ENCODE measurements around the gene MRTFA. TPM values are rescaled to one million over a fixed set of nuclear protein-coding genes. Genes with fewer than 3 reads are reported as not detected.

The MRTFA gene
- polyA plus RNA-seq, 3 donors from 2014 or later, result 5.0 to 23.5 (median 7.3) TPM

DNA sequence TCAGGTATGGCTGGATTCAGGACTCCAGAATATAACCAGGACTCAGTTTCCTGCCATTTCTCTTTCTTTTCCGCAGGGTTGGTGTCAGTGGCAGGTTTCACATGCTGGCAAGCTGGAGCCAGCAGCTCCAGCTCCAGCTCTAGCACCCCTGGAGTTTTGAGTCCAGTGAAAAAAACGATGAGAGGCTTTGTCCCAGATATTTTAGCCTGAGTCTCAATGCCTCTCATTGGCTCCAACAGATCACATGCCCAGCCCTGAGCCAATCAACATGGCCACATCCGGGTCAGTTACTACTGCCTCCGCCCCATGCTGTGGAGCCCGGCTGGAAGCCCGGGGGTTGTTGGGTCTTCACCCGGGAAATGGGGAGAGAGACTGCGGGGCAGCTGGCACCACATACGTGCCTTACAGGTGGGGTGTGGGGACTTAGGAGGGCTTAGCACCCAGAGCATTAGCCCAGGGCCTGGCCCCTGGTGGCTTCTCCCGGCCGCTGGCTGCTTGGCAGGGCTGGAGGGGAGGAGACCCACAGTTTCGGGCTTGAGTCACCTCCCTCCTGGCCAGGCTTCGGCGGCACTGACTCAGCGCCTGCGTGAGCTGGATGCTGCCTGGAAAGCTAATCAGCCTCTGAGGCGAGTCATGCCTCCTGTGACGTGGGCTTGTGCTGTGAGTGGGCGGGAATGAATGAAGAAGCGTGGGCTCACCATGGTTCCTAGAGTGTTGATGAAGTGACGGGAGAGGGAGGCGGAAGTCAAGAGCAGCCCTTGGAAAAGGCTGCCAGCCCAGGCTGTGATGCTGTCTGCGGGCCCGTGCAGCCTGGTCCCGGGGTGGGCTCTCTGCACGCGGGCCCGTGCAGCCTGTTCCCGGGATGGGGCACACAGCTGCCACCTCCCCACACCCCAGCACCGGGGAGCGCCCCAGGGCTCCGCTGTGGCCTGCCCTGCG lies 15.3 kb upstream of the MRTFA start:
- no peaks in the 10 kb centered on the region for H3K36me3 Mint-ChIP-seq
- DNase-seq, result peak; percentile 41 to 83 (median 48)
- peak overlapping the region; percentile 67 to 96 (median 77) for H3K27ac Mint-ChIP-seq
- H3K4me3 Mint-ChIP-seq, result peak overlapping the region; percentile 65 to 87 (median 72)
- no peaks in the 10 kb centered on the region for H3K4me1 Mint-ChIP-seq
- H3K27me3 Mint-ChIP-seq (ENCODE audit: low read depth in 3 of 3), result peaks cover 0 to 4% (median 0%) of the 10 kb centered on the region in 3 donors
- no peaks in the 10 kb centered on the region for H3K9me3 Mint-ChIP-seq

- Mint-ChIP-seq H3K36me3 (no peaks in the 10 kb centered on the region), H3K4me3 (peak overlapping the region in 1 of 5 donors; percentile 45), H3K27me3 (ENCODE audit: low read depth in 3 of 3) (peaks cover 0 to 4% (median 0%) of the 10 kb centered on the region in 3 donors), H3K4me1 (peaks cover 3 to 4% of the 10 kb centered on the region in 2 donors), H3K27ac (peak overlapping the region in 3 of 6 donors; percentile 67 to 94 (median 71)), H3K9me3 (no peaks in the 10 kb centered on the region)
- no peak for DNase-seq
Measured at GRCh38 chr22:40651057-40651456, 14.5 kb upstream of the MRTFA start.

DNA sequence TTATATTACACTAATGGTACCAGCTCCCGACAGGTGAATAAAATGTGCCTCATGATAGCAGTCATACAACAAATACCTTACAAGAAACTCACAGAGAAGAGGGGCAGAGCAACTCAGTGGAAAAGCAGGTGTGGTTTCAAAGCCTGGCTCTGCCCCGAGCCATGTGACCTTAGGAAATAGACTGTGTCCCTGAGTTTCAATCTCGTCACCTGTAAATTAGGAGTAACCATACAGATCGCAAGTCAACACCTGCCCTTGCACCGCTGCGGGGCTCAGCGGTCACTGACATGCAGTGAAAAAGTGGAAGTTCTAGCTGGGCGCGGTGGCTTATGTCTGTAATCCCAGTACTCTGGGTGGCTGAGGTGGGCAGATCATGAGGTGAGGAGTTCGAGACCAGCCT lies 11.9 kb upstream of the MRTFA start:
- no peaks in the 10 kb centered on the region for H3K36me3 Mint-ChIP-seq
- H3K27ac Mint-ChIP-seq, result no peak overlapping the region
- peaks cover 0 to 2% (median 1%) of the 10 kb centered on the region in 3 donors for H3K27me3 Mint-ChIP-seq (ENCODE audit: low read depth in 3 of 3)
- DNase-seq, result no peak
- no peaks in the 10 kb centered on the region for H3K9me3 Mint-ChIP-seq
- peaks cover 4 to 7% of the 10 kb centered on the region in 2 donors for H3K4me1 Mint-ChIP-seq
- H3K4me3 Mint-ChIP-seq, result no peak overlapping the region

DNA sequence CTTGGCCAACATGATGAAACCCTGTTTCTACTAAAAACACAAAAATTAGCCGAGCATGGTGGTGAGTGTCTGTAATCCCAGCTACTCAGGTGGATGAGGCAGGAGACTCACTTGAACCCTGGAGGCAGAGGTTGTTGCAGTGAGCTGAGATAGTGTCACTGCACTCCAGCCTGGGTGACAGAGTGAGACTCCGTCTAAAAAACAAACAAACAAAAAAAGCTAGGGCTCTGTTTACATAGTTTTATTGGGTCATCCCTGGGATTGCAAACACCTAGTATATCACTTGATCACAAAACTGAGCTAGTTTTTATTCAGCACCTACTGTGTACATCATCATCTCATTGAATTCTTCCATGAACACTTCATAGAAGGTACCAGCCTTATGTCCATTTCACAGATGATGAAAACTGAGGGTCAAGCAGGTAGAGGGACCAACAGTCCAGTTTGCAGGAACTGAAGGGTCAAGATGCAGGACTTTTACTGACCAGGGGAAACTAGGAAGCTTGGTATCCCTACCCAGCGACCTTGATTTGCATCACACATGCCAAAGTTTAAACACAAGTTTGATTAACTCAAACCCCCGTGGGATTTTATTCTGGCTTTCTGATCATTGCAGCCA lies 9.2 kb upstream of the MRTFA start:
- no peaks in the 10 kb centered on the region for H3K36me3 Mint-ChIP-seq
- no peak for DNase-seq
- H3K4me1 Mint-ChIP-seq, result peaks cover 4 to 7% of the 10 kb centered on the region in 2 donors
- no peaks in the 10 kb centered on the region for H3K9me3 Mint-ChIP-seq
- no peak overlapping the region for H3K4me3 Mint-ChIP-seq
- H3K27me3 Mint-ChIP-seq (ENCODE audit: low read depth in 3 of 3), result peaks cover 0 to 3% (median 2%) of the 10 kb centered on the region in 3 donors
- no peak overlapping the region for H3K27ac Mint-ChIP-seq

DNA sequence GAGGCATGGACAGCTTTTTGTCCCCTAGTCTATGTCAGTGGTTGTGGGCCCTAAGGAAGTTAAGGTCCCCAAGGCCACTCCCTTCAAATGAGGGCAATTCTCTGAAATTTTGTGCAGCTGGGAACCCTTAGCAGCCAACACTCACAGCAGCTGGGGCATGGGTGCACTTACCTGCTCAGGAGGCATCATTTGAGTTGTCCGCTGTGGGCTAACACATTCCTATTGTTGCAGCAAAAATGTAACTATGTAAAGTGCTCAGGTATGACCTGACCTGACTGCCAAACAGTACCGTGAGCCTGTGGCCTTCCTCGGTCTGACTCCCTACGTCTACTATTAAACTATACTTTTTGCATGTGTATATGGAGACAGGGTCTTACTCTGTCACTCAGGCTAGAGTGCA lies 5.8 kb upstream of the MRTFA start:
- H3K4me3 Mint-ChIP-seq, result no peak overlapping the region
- H3K36me3 Mint-ChIP-seq, result no peaks in the 10 kb centered on the region
- peaks cover 11 to 16% of the 10 kb centered on the region in 2 donors for H3K4me1 Mint-ChIP-seq
- H3K27me3 Mint-ChIP-seq (ENCODE audit: low read depth in 3 of 3), result peaks cover 0 to 3% (median 0%) of the 10 kb centered on the region in 3 donors
- no peaks in the 10 kb centered on the region for H3K9me3 Mint-ChIP-seq
- no peak for DNase-seq
- no peak overlapping the region for H3K27ac Mint-ChIP-seq

- Mint-ChIP-seq H3K27ac (no peak overlapping the region), H3K36me3 (no peaks in the 10 kb centered on the region), H3K4me3 (no peak overlapping the region), H3K4me1 (peaks cover 13 to 23% of the 10 kb centered on the region in 2 donors), H3K27me3 (ENCODE audit: low read depth in 3 of 3) (peaks cover 5 to 11% (median 6%) of the 10 kb centered on the region in 3 donors), H3K9me3 (no peaks in the 10 kb centered on the region)
- DNase-seq, result no peak
Measured at GRCh38 chr22:40641269-40641668, 4.8 kb upstream of the MRTFA start.

DNA sequence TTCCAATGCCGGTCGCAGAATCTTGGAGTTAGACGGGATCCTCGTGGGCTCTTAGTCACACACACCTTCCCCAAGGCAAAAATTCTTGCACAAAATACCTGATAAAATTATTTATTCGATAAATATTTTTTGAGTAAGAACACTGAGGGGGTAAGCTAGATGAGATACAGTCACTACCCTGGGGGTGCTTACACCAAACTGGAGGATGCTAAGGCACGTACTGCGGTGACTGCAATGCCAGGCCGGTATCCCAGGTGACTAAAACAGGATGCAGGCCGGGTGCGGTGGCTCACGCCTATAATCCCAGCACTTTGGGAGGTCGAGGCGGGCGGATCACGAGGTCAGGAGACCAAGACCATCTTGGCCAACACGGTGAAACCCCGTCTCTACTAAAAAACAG lies 1.7 kb upstream of the MRTFA start:
- no peaks in the 10 kb centered on the region for H3K9me3 Mint-ChIP-seq
- H3K36me3 Mint-ChIP-seq, result no peaks in the 10 kb centered on the region
- peak overlapping the region in 4 of 5 donors; percentile 89 to 95 (median 91) for H3K4me3 Mint-ChIP-seq
- peaks cover 6 to 15% (median 10%) of the 10 kb centered on the region in 3 donors for H3K27me3 Mint-ChIP-seq (ENCODE audit: low read depth in 3 of 3)
- H3K27ac Mint-ChIP-seq, result no peak overlapping the region
- no peak for DNase-seq
- H3K4me1 Mint-ChIP-seq, result peaks cover 29 to 44% of the 10 kb centered on the region in 2 donors

DNA sequence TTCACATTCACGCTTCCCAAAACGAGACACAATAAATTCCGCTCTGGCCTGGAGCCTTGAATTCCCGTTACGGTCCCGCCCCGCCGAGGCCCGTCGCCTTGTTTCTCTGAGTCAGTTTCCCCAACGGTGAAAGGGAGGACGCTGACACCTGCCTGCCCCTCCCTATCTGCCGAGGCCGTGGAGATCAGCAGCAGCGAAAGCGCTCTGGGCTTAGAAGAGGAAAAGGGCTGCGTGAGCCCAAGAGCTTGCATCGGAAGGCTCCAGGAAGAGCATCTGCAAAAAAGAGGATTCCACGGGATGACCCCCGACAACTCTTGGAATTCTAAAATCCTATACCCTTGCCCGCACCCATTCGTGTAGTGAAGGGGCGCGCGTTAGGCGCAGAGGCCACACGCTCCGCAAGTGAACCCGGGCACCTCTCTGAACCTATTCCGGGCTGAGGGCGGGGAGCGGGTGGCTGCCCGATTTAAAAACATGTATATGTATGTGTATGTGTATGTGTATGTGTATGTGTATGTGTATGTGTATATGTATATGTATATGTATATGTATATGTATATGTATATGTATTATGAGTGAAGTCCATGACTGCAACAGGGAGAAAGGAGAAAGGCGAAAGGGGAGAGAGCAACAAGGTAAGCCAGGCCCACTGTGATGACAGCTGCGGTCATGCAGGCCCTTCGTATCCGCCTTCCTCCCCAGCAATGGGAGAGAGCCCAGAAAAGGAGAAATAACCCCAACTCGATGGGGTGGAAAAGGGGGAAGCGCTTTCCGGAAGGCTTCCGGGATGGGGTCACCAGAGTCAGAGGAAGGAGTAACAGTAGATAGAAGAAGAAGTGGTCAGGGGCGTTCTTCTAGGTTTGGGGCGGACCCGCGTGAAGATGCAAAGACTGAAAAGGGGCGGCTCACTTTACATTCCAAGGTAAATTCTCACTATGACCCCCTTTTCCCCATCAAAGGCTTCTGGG lies 948 bp upstream of the MRTFA start:
- Mint-ChIP-seq H3K4me1 (peaks cover 35 to 51% of the 10 kb centered on the region in 2 donors), H3K36me3 (no peaks in the 10 kb centered on the region), H3K4me3 (peak overlapping the region; percentile 89 to 96 (median 92)), H3K27ac (peak overlapping the region; percentile 91 to 96 (median 95)), H3K27me3 (ENCODE audit: low read depth in 3 of 3) (peaks cover 6 to 15% (median 10%) of the 10 kb centered on the region in 3 donors), H3K9me3 (no peaks in the 10 kb centered on the region)
- peak in 1 of 3 donors; percentile 1 for DNase-seq

GRCh38 chr22:40635940-40636379 lies 559 bp downstream of the MRTFA start:
- peak in 1 of 3 donors; percentile 6 for DNase-seq
- Mint-ChIP-seq H3K27me3 (ENCODE audit: low read depth in 3 of 3) (peaks cover 6 to 15% (median 10%) of the 10 kb centered on the region in 3 donors), H3K4me3 (peak overlapping the region; percentile 89 to 96 (median 92)), H3K27ac (peak overlapping the region; percentile 69 to 96 (median 83)), H3K9me3 (no peaks in the 10 kb centered on the region), H3K4me1 (peaks cover 47 to 63% of the 10 kb centered on the region in 2 donors), H3K36me3 (no peaks in the 10 kb centered on the region)

GRCh38 chr22:40635043-40635939 lies 1.2 kb downstream of the MRTFA start:
- Mint-ChIP-seq H3K27ac (peak overlapping the region; percentile 69 to 96 (median 83)), H3K4me3 (peak overlapping the region; percentile 86 to 92 (median 89)), H3K27me3 (ENCODE audit: low read depth in 3 of 3) (peaks cover 6 to 16% (median 10%) of the 10 kb centered on the region in 3 donors), H3K9me3 (no peaks in the 10 kb centered on the region), H3K4me1 (peaks cover 47 to 67% of the 10 kb centered on the region in 2 donors), H3K36me3 (no peaks in the 10 kb centered on the region)
- DNase-seq, result peak in 1 of 3 donors; percentile 3

GRCh38 chr22:40634119-40634903 lies 2.2 kb downstream of the MRTFA start:
- Mint-ChIP-seq H3K4me1 (peaks cover 49 to 74% of the 10 kb centered on the region in 2 donors), H3K4me3 (peak overlapping the region; percentile 86 to 92 (median 89)), H3K27me3 (ENCODE audit: low read depth in 3 of 3) (peaks cover 6 to 16% (median 10%) of the 10 kb centered on the region in 3 donors), H3K9me3 (no peaks in the 10 kb centered on the region), H3K27ac (peak overlapping the region in 2 of 6 donors; percentile 14 to 82), H3K36me3 (no peaks in the 10 kb centered on the region)
- DNase-seq, result no peak
